HepG2 (cell line): ENCODE results near the gene KAZN. TPM values are rescaled to one million over a fixed set of nuclear protein-coding genes. Genes with fewer than 3 reads are reported as not detected.

ENCODE experiments used
- ATAC-seq: fragments of 200-7000 bp; cut with Tn5 transposase; 3 replicates; pipeline ENCODE4 v1.9.1; 2020; ENCODE audit warnings: mild to moderate bottlenecking, moderate library complexity
- BruUV-seq: library from RNA; stranded (reverse); fragments of 400-500 nt; replicated peaks from 2 replicates; lab custom pipeline; 2021; lab: Mats Ljungman, UMichigan
- CTCF ChIA-PET: fragments of 300-600 bp; formaldehyde crosslinking; extraction: SDS; loops from one replicate; lab custom pipeline; 2021; ENCODE audit warnings: low total read pairs, inconsistent platforms, low intra/inter-chr PET ratio; lab: Yijun Ruan, JAX
- POLR2A ChIA-PET: fragments of 350-600 bp; sonication (Branson Sonifier 250); formaldehyde crosslinking; loops from one replicate; lab custom pipeline; 2020; ENCODE audit warnings: antibody characterized with exemption, inconsistent platforms; lab: Yijun Ruan, JAX
- DNase-seq: peaks from one replicate; pipeline ENCODE4 v3.0.0-alpha.2; 2015; ENCODE audit warnings: low spot score
- FAIRE-seq: peaks from 3 replicates; lab custom pipeline; 2011; peaks lifted over from hg19 to GRCh38; lab: Jason Lieb, UNC
- H2AFZ ChIP-seq: one replicate; pipeline ENCODE4 v1.6.1; 2011; ENCODE audit warnings: low read length, inconsistent platforms
- H3K27ac ChIP-seq: fragments of 300-600 bp; 3 replicates; pipeline ENCODE4 v1.8.0; 2011; ENCODE audit warnings: mixed run types, mild to moderate bottlenecking, mixed read lengths, low read length, inconsistent platforms; ENCODE audit not compliant: insufficient read depth; ENCODE audit errors: extremely low read length
- H3K27me3 ChIP-seq, 2 experiments: fragments of 200-600 bp in 1 of 2; 2 replicates in 1 of 2; 3 replicates in 1 of 2; pipeline versions ENCODE4 v1.6.0 to v1.8.0; 2011; ENCODE audit warnings: low read length in 2 of 2, mild to moderate bottlenecking in 2 of 2, moderate library complexity in 2 of 2, inconsistent platforms in 1 of 2; ENCODE audit not compliant: insufficient read depth in 2 of 2, control insufficient read depth in 1 of 2
- H3K36me3 ChIP-seq, 2 experiments: fragments of 200-600 bp in 1 of 2; replicated peaks in 1 of 2; 2 replicates in 1 of 2; 3 replicates in 1 of 2; pipeline versions ENCODE4 v1.5.1 to v1.8.0; 2011; ENCODE audit warnings: low read length in 2 of 2, inconsistent platforms in 1 of 2; ENCODE audit not compliant: insufficient read depth in 2 of 2, control insufficient read depth in 1 of 2
- H3K4me1 ChIP-seq: 2 replicates; pipeline ENCODE4 v1.5.1; 2012; ENCODE audit warnings: low read length, inconsistent platforms; ENCODE audit not compliant: insufficient read depth
- H3K4me2 ChIP-seq: 2 replicates; pipeline ENCODE4 v1.6.0; 2011; ENCODE audit warnings: low read depth, low read length, inconsistent platforms
- H3K4me3 ChIP-seq, 3 experiments: fragments of 200-600 bp in 1 of 3; sonication (generic), shearing (Covaris generic) in 1 of 3; replicated peaks in 1 of 3; 2 replicates each; pipeline ENCODE4 v1.5.1; 2011 to 2016; ENCODE audit warnings: low read length in 3 of 3, inconsistent platforms in 2 of 3, low read depth in 2 of 3, mild to moderate bottlenecking in 2 of 3, control low read depth in 1 of 3, mixed read lengths in 1 of 3; ENCODE audit not compliant: insufficient read depth in 1 of 3
- H3K79me2 ChIP-seq: one replicate; pipeline ENCODE4 v1.6.1; 2011; ENCODE audit warnings: low read length, inconsistent platforms; ENCODE audit not compliant: insufficient read depth
- H3K9ac ChIP-seq: 2 replicates; pipeline ENCODE4 v1.6.0; 2011; ENCODE audit warnings: mild to moderate bottlenecking, low read depth, low read length, inconsistent platforms; ENCODE audit not compliant: insufficient read depth
- H3K9me3 ChIP-seq: 2 replicates; pipeline ENCODE4 v1.5.1; 2012; ENCODE audit warnings: mild to moderate bottlenecking, low read length
- H4K20me1 ChIP-seq: 2 replicates; pipeline ENCODE4 v1.6.0; 2011; ENCODE audit warnings: inconsistent platforms, mild to moderate bottlenecking, low read length, moderate library complexity; ENCODE audit not compliant: insufficient read depth
- BRCA1 ChIP-seq: sonication (generic); formaldehyde crosslinking; IDR thresholded peaks from 2 replicates; pipeline ENCODE4 v1.4.0; 2020; ENCODE audit warnings: missing genetic modification reagents
- HNRNPUL1 ChIP-seq: fragments of 200-400 bp; formaldehyde crosslinking; IDR thresholded peaks from 2 replicates; pipeline ENCODE4 v1.6.1; 2017; ENCODE audit warnings: low read depth, mild to moderate bottlenecking, low read length, moderate library complexity
- IKZF1 ChIP-seq: fragments of 450-650 bp; IDR thresholded peaks from 2 replicates; pipeline ENCODE4 v1.7.1; 2016
- RAD21 ChIP-seq: fragments of 450-650 bp; formaldehyde crosslinking; IDR thresholded peaks from 2 replicates; pipeline ENCODE4 v1.5.0; 2020; ENCODE audit warnings: mild to moderate bottlenecking
- SATB2 ChIP-seq: sonication (generic); formaldehyde crosslinking; IDR thresholded peaks from 2 replicates; pipeline ENCODE4 v1.5.0; 2020; ENCODE audit warnings: missing genetic modification reagents
- SETDB1 ChIP-seq: sonication (generic); formaldehyde crosslinking; IDR thresholded peaks from 2 replicates; pipeline ENCODE4 v1.5.1; 2020; ENCODE audit warnings: missing genetic modification reagents, mild to moderate bottlenecking, borderline replicate concordance
- ZNF563 ChIP-seq: sonication (generic); formaldehyde crosslinking; IDR thresholded peaks from 2 replicates; pipeline ENCODE4 v1.8.0; 2022; ENCODE audit warnings: mild to moderate bottlenecking, moderate library complexity, missing genetic modification reagents
- ZNF607 ChIP-seq: sonication (generic); formaldehyde crosslinking; IDR thresholded peaks from 2 replicates; pipeline ENCODE4 v1.5.1; 2020; ENCODE audit warnings: missing genetic modification reagents, mild to moderate bottlenecking, borderline replicate concordance
- ZNF747 ChIP-seq: sonication (generic); formaldehyde crosslinking; IDR thresholded peaks from 2 replicates; pipeline ENCODE4 v1.8.1; 2023; ENCODE audit warnings: missing genetic modification reagents, mild to moderate bottlenecking, borderline replicate concordance
- ZNF790 ChIP-seq: sonication (generic); formaldehyde crosslinking; IDR thresholded peaks from 2 replicates; pipeline ENCODE4 v1.8.0; 2022; ENCODE audit warnings: missing genetic modification reagents, mild to moderate bottlenecking, borderline replicate concordance
- WGBS: methylation state at CpG from one replicate; pipeline ENCODE4 v1.1.6; 2017; ENCODE audit warnings: low lambda C conversion rate; 5-methylcytosine and 5-hydroxymethylcytosine counted together
- in situ Hi-C: cut with HindIII; loops from 2 replicates; pipeline ENCODE4 v1.10.0; 2017; ENCODE audit warnings: low pct_unique_long_range_greater_than_20kb; ENCODE audit not compliant: extremely low pct_ligation_motif_present
- intact Hi-C: fragments of 100-400 bp; cut with micrococcal nuclease; formaldehyde crosslinking; loops from one replicate; pipeline ENCODE4 v1.10.0; 2022; ENCODE audit not compliant: unreplicated experiment
- polyA plus RNA-seq, 8 experiments: library from polyadenylated mRNA; depleted of rRNA in 3 of 8; stranded (reverse) in 7 of 8; unstranded in 1 of 8; fragments of >200 nt; fragmentation: Illumina TruSeq in 4 of 8; extraction: Trizol in 4 of 8; gene quantifications; 2 replicates each; pipeline versions ENCODE4 v1.2.1 to v1.2.3, GENCODE V29; 2011 to 2016; ENCODE audit warnings: low read depth in 4 of 8, missing spikeins in 1 of 8, mixed read lengths in 1 of 8; ENCODE audit not compliant: insufficient read depth in 1 of 8
- total RNA-seq, 5 experiments: library from RNA; depleted of rRNA; stranded (reverse); fragments of >200 nt; fragmentation: Illumina TruSeq; extraction: Trizol; gene quantifications; 2 replicates each; pipeline ENCODE4 v1.2.3, GENCODE V29; 2016; ENCODE audit warnings: low read depth in 1 of 5
- TF ChIP-seq, protein P1 (sequence below): sonication (generic); formaldehyde crosslinking; IDR thresholded peaks from 2 replicates; pipeline ENCODE4 v1.4.0; 2020; ENCODE audit warnings: low read depth, mild to moderate bottlenecking, missing genetic modification reagents
- TF ChIP-seq, protein P2 (sequence below): sonication (generic); formaldehyde crosslinking; IDR thresholded peaks from 2 replicates; pipeline ENCODE4 v1.4.0; 2020; ENCODE audit warnings: missing genetic modification reagents
- TF ChIP-seq, protein P3 (sequence below): sonication (generic); formaldehyde crosslinking; IDR thresholded peaks from one replicate; pipeline ENCODE4 v1.5.1; 2020; ENCODE audit warnings: mild to moderate bottlenecking, missing genetic modification reagents; ENCODE audit errors: not compliant biosample characterization
- TF ChIP-seq, protein P4 (sequence below): sonication (generic); formaldehyde crosslinking; IDR thresholded peaks from 2 replicates; pipeline ENCODE4 v1.5.0; 2020; ENCODE audit warnings: missing genetic modification reagents, mild to moderate bottlenecking, borderline replicate concordance

The KAZN gene
- total and polyA plus RNA-seq, 2 of the 13 experiments (the other 11 are each of a cell fraction or from before 2014, with no cell fraction given) = 10.4 to 13.5 TPM

DNA sequence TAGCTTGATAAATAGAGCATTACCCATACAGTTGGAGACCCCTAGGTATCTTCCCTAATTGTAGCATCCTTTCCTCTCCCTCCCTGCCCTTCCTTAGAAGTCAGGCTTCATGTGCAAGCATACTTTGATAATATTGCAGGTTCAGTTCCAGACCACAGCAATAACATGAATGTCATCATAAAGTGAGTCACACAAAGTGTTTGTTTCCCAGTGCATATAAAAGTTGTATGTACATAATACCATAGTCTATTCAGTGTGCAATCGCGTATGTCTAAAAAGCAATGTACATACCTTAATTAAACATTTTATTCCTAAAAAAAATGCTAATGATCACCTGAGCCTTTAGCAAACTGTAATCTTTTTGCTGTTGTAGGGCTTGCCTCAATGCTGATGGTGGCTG, 33.4 kb upstream of the KAZN start:
- Histone ChIP-seq H4K20me1 (no peaks in the 10 kb centered on the region), H3K4me1 (no peaks in the 10 kb centered on the region), H3K79me2 (no peaks in the 10 kb centered on the region), H3K4me3 (no peak overlapping the region), H3K9ac (no peak overlapping the region), H3K4me2 (no peak overlapping the region), H3K27ac (no peak overlapping the region), H3K9me3 (no peaks in the 10 kb centered on the region), H2AFZ (no peak overlapping the region), H3K27me3 (no peaks in the 10 kb centered on the region), H3K36me3 (no peaks in the 10 kb centered on the region)
- CTCF ChIA-PET = no interaction called here
- intact Hi-C loops (no loop called here), in situ Hi-C loops (loop anchor here (25.0 kb wide), 1 partner anchor 472 kb away; no protein-coding TSS in a partner anchor)
- no peak for DNase-seq
- POLR2A ChIA-PET = no interaction called here
- no TSS peak for BruUV-seq
- FAIRE-seq = no peak
- 3% methylated on average over 2 of the region's 2 CpGs for WGBS
- no peak for ATAC-seq
- TF ChIP-seq, protein P1, sequence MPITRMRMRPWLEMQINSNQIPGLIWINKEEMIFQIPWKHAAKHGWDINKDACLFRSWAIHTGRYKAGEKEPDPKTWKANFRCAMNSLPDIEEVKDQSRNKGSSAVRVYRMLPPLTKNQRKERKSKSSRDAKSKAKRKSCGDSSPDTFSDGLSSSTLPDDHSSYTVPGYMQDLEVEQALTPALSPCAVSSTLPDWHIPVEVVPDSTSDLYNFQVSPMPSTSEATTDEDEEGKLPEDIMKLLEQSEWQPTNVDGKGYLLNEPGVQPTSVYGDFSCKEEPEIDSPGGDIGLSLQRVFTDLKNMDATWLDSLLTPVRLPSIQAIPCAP (CRISPR knock-in tag) = no peak
- TF ChIP-seq SETDB1 (CRISPR knock-in tag) = no peak
- no peak for TF ChIP-seq ZNF607 (CRISPR knock-in tag)
- no peak for TF ChIP-seq ZNF747
- TF ChIP-seq ZNF563 (CRISPR knock-in tag) = no peak
- no peak for TF ChIP-seq ZNF790 (CRISPR knock-in tag)
- no peak for TF ChIP-seq HNRNPUL1
- TF ChIP-seq, protein P2, sequence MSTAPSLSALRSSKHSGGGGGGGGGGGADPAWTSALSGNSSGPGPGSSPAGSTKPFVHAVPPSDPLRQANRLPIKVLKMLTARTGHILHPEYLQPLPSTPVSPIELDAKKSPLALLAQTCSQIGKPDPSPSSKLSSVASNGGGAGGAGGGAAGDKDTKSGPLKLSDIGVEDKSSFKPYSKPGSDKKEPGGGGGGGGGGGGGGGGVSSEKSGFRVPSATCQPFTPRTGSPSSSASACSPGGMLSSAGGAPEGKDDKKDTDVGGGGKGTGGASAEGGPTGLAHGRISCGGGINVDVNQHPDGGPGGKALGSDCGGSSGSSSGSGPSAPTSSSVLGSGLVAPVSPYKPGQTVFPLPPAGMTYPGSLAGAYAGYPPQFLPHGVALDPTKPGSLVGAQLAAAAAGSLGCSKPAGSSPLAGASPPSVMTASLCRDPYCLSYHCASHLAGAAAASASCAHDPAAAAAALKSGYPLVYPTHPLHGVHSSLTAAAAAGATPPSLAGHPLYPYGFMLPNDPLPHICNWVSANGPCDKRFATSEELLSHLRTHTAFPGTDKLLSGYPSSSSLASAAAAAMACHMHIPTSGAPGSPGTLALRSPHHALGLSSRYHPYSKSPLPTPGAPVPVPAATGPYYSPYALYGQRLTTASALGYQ (CRISPR knock-in tag) = no peak
- TF ChIP-seq, protein P3, sequence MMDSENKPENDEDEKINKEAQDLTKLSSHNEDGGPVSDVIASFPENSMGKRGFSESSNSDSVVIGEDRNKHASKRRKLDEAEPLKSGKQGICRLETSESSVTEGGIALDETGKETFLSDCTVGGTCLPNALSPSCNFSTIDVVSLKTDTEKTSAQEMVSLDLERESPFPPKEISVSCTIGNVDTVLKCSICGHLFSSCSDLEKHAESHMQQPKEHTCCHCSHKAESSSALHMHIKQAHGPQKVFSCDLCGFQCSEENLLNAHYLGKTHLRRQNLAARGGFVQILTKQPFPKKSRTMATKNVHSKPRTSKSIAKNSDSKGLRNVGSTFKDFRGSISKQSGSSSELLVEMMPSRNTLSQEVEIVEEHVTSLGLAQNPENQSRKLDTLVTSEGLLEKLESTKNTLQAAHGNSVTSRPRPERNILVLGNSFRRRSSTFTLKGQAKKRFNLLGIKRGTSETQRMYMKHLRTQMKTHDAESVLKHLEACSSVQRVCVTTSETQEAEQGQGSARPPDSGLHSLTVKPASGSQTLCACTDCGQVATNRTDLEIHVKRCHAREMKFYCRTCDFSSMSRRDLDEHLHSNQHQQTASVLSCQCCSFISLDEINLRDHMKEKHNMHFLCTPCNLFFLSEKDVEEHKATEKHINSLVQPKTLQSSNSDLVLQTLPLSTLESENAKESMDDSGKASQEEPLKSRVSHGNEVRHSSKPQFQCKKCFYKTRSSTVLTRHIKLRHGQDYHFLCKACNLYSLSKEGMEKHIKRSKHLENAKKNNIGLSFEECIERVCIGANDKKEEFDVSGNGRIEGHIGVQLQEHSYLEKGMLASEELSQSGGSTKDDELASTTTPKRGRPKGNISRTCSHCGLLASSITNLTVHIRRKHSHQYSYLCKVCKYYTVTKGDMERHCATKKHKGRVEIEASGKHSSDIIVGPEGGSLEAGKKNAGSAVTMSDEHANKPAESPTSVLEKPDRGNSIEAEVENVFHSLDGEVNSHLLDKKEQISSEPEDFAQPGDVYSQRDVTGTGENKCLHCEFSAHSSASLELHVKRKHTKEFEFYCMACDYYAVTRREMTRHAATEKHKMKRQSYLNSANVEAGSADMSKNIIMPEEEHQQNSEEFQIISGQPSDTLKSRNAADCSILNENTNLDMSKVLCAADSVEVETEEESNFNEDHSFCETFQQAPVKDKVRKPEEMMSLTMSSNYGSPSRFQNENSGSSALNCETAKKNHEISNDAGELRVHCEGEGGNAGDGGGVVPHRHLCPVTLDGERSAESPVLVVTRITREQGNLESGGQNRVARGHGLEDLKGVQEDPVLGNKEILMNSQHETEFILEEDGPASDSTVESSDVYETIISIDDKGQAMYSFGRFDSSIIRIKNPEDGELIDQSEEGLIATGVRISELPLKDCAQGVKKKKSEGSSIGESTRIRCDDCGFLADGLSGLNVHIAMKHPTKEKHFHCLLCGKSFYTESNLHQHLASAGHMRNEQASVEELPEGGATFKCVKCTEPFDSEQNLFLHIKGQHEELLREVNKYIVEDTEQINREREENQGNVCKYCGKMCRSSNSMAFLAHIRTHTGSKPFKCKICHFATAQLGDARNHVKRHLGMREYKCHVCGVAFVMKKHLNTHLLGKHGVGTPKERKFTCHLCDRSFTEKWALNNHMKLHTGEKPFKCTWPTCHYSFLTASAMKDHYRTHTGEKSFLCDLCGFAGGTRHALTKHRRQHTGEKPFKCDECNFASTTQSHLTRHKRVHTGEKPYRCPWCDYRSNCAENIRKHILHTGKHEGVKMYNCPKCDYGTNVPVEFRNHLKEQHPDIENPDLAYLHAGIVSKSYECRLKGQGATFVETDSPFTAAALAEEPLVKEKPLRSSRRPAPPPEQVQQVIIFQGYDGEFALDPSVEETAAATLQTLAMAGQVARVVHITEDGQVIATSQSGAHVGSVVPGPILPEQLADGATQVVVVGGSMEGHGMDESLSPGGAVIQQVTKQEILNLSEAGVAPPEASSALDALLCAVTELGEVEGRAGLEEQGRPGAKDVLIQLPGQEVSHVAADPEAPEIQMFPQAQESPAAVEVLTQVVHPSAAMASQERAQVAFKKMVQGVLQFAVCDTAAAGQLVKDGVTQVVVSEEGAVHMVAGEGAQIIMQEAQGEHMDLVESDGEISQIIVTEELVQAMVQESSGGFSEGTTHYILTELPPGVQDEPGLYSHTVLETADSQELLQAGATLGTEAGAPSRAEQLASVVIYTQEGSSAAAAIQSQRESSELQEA (CRISPR knock-in tag) = no peak
- no peak for TF ChIP-seq IKZF1
- TF ChIP-seq BRCA1 (CRISPR knock-in tag) = no peak
- TF ChIP-seq, protein P4, sequence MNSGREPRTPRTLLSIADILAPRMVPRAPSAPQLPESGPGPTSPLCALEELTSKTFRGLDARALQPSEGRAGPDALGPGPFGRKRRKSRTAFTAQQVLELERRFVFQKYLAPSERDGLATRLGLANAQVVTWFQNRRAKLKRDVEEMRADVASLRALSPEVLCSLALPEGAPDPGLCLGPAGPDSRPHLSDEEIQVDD (CRISPR knock-in tag) = no peak
- TF ChIP-seq RAD21 (CRISPR knock-in tag) = no peak
- TF ChIP-seq SATB2 (CRISPR knock-in tag) = no peak
